HEK293 (cell line): Measurements from ENCODE around the gene PDE9A.

Source experiments
- CTCF ChIA-PET: fragments of 350-600 bp; formaldehyde crosslinking; extraction: SDS; loops from one replicate; lab custom pipeline; 2021; ENCODE audit warnings: antibody characterized with exemption; lab: Yijun Ruan, JAX
- POLR2A ChIA-PET: fragments of 300-600 bp; formaldehyde crosslinking; extraction: SDS; loops from one replicate; lab custom pipeline; 2020; ENCODE audit warnings: antibody characterized with exemption, inconsistent platforms; lab: Yijun Ruan, JAX
- H3K27ac ChIP-seq: fragments of 200-500 bp; sonication (Bioruptor generic); 2 replicates; pipeline ENCODE4 v1.5.1; 2014; ENCODE audit warnings: low read depth, low read length, control low read depth, inconsistent platforms; ENCODE audit errors: extremely low read depth
- H3K36me3 ChIP-seq, 2 experiments: fragments of 200-500 bp in 1 of 2; sonication (Bioruptor generic) in 1 of 2; 1 replicate in 1 of 2; 2 replicates in 1 of 2; pipeline ENCODE4 v1.5.1; 2014 to 2017; ENCODE audit warnings: inconsistent platforms in 2 of 2, low read length in 2 of 2; ENCODE audit not compliant: control insufficient read depth in 2 of 2, insufficient read depth in 1 of 2
- H3K4me1 ChIP-seq: fragments of 200-500 bp; sonication (Bioruptor generic); 2 replicates; pipeline ENCODE4 v1.5.1; 2014; ENCODE audit warnings: mild to moderate bottlenecking, low read length, inconsistent platforms; ENCODE audit not compliant: control insufficient read depth, insufficient read depth
- H3K4me3 ChIP-seq: 2 replicates; pipeline ENCODE4 v1.5.1; 2011; ENCODE audit warnings: low read depth, mild to moderate bottlenecking, control low read depth, low read length, moderate library complexity
- H3K9me3 ChIP-seq: fragments of 200-500 bp; sonication (Bioruptor generic); 2 replicates; pipeline ENCODE4 v1.5.1; 2014; ENCODE audit warnings: low read depth, low read length, inconsistent platforms; ENCODE audit not compliant: control insufficient read depth, insufficient read depth
- ZNF16 ChIP-seq: fragments of 450-650 bp; formaldehyde crosslinking; IDR thresholded peaks from 2 replicates; pipeline ENCODE4 v1.5.1; 2016; ENCODE audit warnings: low read depth, missing biosample characterization, missing genetic modification characterization
- ZNF2 ChIP-seq: fragments of 450-650 bp; formaldehyde crosslinking; IDR thresholded peaks from 2 replicates; pipeline ENCODE4 v1.5.1; 2016; ENCODE audit warnings: missing biosample characterization, missing genetic modification characterization
- ZNF24 ChIP-seq: fragments of 450-650 bp; formaldehyde crosslinking; IDR thresholded peaks from 2 replicates; pipeline ENCODE4 v1.5.1; 2016; ENCODE audit warnings: missing biosample characterization, missing genetic modification characterization
- ZNF335 ChIP-seq: fragments of 450-650 bp; formaldehyde crosslinking; conservative IDR thresholded peaks from 2 replicates; pipeline ENCODE4 v1.5.1; 2016; ENCODE audit warnings: missing biosample characterization, missing genetic modification characterization
- ZNF391 ChIP-seq: fragments of 450-650 bp; formaldehyde crosslinking; IDR thresholded peaks from 2 replicates; pipeline ENCODE4 v1.5.1; 2016; ENCODE audit warnings: low read depth, missing biosample characterization, missing genetic modification characterization, borderline replicate concordance
- ZNF404 ChIP-seq: fragments of 450-650 bp; formaldehyde crosslinking; IDR thresholded peaks from 2 replicates; pipeline ENCODE4 v1.5.1; 2017; ENCODE audit warnings: missing biosample characterization, missing genetic modification characterization
- ZNF600 ChIP-seq: fragments of 450-650 bp; formaldehyde crosslinking; IDR thresholded peaks from 2 replicates; pipeline ENCODE4 v1.5.1; 2016; ENCODE audit warnings: missing biosample characterization, missing genetic modification characterization
- ZNF626 ChIP-seq: fragments of 450-650 bp; sonication (Bioruptor Pico); formaldehyde crosslinking; IDR thresholded peaks from 2 replicates; pipeline ENCODE4 v1.5.1; 2018; ENCODE audit warnings: missing biosample characterization, missing genetic modification characterization, inconsistent platforms
- TF ChIP-seq, protein P1 (sequence below): fragments of 450-650 bp; formaldehyde crosslinking; IDR thresholded peaks from 2 replicates; pipeline ENCODE4 v1.5.1; 2016; ENCODE audit warnings: missing biosample characterization, missing genetic modification characterization
- TF ChIP-seq, protein P2 (sequence below): fragments of 450-650 bp; formaldehyde crosslinking; IDR thresholded peaks from 2 replicates; pipeline ENCODE4 v1.5.1; 2016; ENCODE audit warnings: missing biosample characterization, missing genetic modification characterization
- TF ChIP-seq, protein P3 (sequence below): fragments of 450-650 bp; formaldehyde crosslinking; conservative IDR thresholded peaks from 2 replicates; pipeline ENCODE4 v1.5.1; 2016; ENCODE audit warnings: low read depth, missing biosample characterization, missing genetic modification characterization
- TF ChIP-seq, protein P4 (sequence below): fragments of 450-650 bp; formaldehyde crosslinking; IDR thresholded peaks from 2 replicates; pipeline ENCODE4 v1.5.1; 2016; ENCODE audit warnings: missing biosample characterization, missing genetic modification characterization
- TF ChIP-seq, protein P5 (sequence below): fragments of 450-650 bp; IDR thresholded peaks from 2 replicates; pipeline ENCODE4 v1.5.1; 2018; ENCODE audit warnings: missing biosample characterization, mild to moderate bottlenecking, missing genetic modification characterization

Gene PDE9A

DNA sequence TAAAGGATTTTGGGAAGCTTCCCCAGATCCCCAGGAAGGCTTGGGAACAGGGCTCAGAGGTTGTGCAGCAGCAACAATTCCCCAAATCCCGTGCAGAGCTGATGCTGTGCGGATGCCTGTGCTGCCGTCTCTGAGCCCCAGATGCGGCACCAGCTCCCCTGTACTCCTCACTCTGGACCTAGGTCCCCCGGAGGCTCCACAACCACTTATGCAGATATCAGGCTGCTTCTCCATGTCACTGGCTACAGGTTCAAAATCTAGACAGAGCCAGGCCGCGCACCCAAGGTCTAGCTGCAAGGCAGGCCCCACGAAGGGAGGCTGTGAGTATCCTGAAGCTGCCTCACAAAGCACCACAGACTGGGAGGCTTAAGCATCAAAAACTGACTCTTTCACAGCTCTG is 81.6 kb downstream of the PDE9A start:
- POLR2A ChIA-PET = no interaction called here
- no peaks in the 10 kb centered on the region for H3K4me1 ChIP-seq

DNA sequence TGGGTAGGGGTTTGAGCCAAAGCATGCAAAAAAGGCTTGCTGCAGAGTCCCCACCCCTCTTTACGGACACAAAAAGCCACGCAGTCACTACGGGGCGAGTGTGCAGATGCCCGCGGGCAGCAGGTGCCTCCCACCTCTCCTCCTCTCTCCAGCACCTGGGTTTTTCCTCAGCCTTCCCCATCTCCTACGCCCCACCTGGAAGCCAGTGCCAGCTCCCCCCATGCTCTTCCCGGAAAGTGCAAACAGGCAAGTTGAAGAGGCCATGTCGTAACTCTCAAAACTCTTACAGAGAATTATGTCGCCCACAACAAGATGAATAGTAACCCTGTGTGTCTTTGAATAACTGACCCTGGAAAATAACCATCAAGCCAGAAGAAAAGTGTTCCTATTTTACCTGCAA is 82.5 kb downstream of the PDE9A start:
- Histone ChIP-seq H3K27ac (no peak overlapping the region), H3K4me1 (no peaks in the 10 kb centered on the region), H3K36me3 (peaks cover 0 to 38% of the 10 kb centered on the region in 2 experiments; a peak in 1 of 3 replicates)
- CTCF ChIA-PET = interaction anchor here (0.5 kb wide), 1 partner anchor 51 kb away, joined by 3 read pairs; no protein-coding TSS in a partner anchor
- TF ChIP-seq, protein P1, sequence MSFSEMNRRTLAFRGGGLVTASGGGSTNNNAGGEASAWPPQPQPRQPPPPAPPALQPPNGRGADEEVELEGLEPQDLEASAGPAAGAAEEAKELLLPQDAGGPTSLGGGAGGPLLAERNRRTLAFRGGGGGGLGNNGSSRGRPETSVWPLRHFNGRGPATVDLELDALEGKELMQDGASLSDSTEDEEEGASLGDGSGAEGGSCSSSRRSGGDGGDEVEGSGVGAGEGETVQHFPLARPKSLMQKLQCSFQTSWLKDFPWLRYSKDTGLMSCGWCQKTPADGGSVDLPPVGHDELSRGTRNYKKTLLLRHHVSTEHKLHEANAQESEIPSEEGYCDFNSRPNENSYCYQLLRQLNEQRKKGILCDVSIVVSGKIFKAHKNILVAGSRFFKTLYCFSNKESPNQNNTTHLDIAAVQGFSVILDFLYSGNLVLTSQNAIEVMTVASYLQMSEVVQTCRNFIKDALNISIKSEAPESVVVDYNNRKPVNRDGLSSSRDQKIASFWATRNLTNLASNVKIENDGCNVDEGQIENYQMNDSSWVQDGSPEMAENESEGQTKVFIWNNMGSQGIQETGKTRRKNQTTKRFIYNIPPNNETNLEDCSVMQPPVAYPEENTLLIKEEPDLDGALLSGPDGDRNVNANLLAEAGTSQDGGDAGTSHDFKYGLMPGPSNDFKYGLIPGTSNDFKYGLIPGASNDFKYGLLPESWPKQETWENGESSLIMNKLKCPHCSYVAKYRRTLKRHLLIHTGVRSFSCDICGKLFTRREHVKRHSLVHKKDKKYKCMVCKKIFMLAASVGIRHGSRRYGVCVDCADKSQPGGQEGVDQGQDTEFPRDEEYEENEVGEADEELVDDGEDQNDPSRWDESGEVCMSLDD (tag by site-specific recombination) = no peak
- no peak for TF ChIP-seq ZNF404 (tag by site-specific recombination)
- TF ChIP-seq ZNF335 (tag by site-specific recombination) = no peak
- TF ChIP-seq ZNF16 (tag by site-specific recombination) = no peak
- TF ChIP-seq, protein P2, sequence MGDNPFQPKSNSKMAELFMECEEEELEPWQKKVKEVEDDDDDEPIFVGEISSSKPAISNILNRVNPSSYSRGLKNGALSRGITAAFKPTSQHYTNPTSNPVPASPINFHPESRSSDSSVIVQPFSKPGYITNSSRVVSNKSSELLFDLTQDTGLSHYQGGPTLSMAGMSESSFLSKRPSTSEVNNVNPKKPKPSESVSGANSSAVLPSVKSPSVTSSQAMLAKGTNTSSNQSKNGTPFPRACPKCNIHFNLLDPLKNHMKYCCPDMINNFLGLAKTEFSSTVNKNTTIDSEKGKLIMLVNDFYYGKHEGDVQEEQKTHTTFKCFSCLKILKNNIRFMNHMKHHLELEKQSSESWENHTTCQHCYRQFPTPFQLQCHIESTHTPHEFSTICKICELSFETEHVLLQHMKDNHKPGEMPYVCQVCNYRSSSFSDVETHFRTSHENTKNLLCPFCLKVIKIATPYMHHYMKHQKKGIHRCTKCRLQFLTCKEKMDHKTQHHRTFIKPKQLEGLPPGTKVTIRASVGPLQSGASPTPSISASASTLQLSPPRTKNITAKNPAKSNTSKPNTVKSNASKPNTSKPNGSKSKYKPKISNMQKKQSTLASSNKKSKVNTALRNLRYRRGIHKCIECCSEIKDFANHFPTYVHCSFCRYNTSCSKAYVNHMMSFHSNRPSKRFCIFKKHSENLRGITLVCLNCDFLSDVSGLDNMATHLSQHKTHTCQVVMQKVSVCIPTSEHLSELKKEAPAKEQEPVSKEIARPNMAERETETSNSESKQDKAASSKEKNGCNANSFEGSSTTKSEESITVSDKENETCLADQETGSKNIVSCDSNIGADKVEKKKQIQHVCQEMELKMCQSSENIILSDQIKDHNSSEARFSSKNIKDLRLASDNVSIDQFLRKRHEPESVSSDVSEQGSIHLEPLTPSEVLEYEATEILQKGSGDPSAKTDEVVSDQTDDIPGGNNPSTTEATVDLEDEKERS (tag by site-specific recombination) = no peak
- no peak for TF ChIP-seq ZNF600 (tag by site-specific recombination)
- TF ChIP-seq, protein P3, sequence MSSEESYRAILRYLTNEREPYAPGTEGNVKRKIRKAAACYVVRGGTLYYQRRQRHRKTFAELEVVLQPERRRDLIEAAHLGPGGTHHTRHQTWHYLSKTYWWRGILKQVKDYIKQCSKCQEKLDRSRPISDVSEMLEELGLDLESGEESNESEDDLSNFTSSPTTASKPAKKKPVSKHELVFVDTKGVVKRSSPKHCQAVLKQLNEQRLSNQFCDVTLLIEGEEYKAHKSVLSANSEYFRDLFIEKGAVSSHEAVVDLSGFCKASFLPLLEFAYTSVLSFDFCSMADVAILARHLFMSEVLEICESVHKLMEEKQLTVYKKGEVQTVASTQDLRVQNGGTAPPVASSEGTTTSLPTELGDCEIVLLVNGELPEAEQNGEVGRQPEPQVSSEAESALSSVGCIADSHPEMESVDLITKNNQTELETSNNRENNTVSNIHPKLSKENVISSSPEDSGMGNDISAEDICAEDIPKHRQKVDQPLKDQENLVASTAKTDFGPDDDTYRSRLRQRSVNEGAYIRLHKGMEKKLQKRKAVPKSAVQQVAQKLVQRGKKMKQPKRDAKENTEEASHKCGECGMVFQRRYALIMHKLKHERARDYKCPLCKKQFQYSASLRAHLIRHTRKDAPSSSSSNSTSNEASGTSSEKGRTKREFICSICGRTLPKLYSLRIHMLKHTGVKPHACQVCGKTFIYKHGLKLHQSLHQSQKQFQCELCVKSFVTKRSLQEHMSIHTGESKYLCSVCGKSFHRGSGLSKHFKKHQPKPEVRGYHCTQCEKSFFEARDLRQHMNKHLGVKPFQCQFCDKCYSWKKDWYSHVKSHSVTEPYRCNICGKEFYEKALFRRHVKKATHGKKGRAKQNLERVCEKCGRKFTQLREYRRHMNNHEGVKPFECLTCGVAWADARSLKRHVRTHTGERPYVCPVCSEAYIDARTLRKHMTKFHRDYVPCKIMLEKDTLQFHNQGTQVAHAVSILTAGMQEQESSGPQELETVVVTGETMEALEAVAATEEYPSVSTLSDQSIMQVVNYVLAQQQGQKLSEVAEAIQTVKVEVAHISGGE = no peak
- no peak for TF ChIP-seq ZNF626
- TF ChIP-seq, protein P4, sequence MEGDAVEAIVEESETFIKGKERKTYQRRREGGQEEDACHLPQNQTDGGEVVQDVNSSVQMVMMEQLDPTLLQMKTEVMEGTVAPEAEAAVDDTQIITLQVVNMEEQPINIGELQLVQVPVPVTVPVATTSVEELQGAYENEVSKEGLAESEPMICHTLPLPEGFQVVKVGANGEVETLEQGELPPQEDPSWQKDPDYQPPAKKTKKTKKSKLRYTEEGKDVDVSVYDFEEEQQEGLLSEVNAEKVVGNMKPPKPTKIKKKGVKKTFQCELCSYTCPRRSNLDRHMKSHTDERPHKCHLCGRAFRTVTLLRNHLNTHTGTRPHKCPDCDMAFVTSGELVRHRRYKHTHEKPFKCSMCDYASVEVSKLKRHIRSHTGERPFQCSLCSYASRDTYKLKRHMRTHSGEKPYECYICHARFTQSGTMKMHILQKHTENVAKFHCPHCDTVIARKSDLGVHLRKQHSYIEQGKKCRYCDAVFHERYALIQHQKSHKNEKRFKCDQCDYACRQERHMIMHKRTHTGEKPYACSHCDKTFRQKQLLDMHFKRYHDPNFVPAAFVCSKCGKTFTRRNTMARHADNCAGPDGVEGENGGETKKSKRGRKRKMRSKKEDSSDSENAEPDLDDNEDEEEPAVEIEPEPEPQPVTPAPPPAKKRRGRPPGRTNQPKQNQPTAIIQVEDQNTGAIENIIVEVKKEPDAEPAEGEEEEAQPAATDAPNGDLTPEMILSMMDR = no peak
- TF ChIP-seq ZNF24 (tag by site-specific recombination) = no peak
- TF ChIP-seq, protein P5, sequence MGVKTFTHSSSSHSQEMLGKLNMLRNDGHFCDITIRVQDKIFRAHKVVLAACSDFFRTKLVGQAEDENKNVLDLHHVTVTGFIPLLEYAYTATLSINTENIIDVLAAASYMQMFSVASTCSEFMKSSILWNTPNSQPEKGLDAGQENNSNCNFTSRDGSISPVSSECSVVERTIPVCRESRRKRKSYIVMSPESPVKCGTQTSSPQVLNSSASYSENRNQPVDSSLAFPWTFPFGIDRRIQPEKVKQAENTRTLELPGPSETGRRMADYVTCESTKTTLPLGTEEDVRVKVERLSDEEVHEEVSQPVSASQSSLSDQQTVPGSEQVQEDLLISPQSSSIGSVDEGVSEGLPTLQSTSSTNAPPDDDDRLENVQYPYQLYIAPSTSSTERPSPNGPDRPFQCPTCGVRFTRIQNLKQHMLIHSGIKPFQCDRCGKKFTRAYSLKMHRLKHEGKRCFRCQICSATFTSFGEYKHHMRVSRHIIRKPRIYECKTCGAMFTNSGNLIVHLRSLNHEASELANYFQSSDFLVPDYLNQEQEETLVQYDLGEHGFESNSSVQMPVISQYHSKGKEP (tag by site-specific recombination) = no peak
- no peak for TF ChIP-seq ZNF2
- TF ChIP-seq, all 188 proteins: peak for 0
- H3K4me3 ChIP-seq = no peak overlapping the region
- H3K9me3 ChIP-seq = no peaks in the 10 kb centered on the region
- POLR2A ChIA-PET = no interaction called here

More for the DNA sequence above, 81.6 kb downstream of the PDE9A start:
- CTCF ChIA-PET = no interaction called here
- H3K27ac ChIP-seq = no peak overlapping the region
- no peak overlapping the region for H3K4me3 ChIP-seq
- no peak for TF ChIP-seq ZNF391 (tag by site-specific recombination)
- peaks cover 0 to 38% of the 10 kb centered on the region in 2 experiments; a peak in 1 of 3 replicates for H3K36me3 ChIP-seq
- no peaks in the 10 kb centered on the region for H3K9me3 ChIP-seq
